Head of caudate nucleus (tissue), 42 donors: Measurements from ENCODE around the gene GRIK5.

Experiments
- DNase-seq, 42 donors: peaks; one replicate each; pipeline versions ENCODE4 v3.0.0 to v3.0.0-alpha.2; 2020 to 2021; ENCODE audit warnings: mixed read lengths in 7 of 42
- intact Hi-C: fragments of 100-400 bp; cut with DNase I; formaldehyde crosslinking; loops from one replicate; pipeline ENCODE4 v1.15.0; 2022

Gene GRIK5

DNA sequence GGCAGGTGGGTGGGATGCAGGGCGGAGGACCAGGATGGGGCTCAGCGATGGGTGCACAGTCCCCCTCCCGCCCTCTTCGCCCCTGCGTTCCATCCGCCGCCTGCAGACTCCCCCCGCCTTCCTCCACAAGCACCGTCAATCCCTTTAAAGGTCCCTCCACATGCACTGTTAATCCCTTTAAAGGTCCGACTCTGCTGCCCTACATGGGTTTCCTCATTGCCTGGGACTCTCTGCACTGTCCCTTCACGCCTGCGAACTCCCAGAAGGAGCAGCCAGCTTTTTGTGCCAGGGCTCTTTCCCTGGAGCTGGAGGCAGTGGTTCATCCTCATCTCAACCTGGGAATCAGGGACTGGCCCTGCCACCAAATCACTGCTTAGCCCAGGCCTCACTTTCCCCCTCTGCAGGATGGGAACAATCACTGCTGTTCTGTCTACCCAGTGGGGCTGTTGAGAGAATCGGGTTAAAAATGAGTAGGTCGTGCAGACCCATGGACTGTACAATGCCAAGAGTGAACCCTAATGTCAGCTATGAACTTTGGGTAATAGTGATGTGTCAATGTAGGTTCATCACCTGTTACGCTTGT is 26.3 kb upstream of the GRIK5 start:
- DNase-seq: no peak
- intact Hi-C loops: no loop called here

GRCh38 chr19:42095814-42096230 is 25.8 kb upstream of the GRIK5 start:
- DNase-seq: no peak
- intact Hi-C loops: no loop called here

DNA sequence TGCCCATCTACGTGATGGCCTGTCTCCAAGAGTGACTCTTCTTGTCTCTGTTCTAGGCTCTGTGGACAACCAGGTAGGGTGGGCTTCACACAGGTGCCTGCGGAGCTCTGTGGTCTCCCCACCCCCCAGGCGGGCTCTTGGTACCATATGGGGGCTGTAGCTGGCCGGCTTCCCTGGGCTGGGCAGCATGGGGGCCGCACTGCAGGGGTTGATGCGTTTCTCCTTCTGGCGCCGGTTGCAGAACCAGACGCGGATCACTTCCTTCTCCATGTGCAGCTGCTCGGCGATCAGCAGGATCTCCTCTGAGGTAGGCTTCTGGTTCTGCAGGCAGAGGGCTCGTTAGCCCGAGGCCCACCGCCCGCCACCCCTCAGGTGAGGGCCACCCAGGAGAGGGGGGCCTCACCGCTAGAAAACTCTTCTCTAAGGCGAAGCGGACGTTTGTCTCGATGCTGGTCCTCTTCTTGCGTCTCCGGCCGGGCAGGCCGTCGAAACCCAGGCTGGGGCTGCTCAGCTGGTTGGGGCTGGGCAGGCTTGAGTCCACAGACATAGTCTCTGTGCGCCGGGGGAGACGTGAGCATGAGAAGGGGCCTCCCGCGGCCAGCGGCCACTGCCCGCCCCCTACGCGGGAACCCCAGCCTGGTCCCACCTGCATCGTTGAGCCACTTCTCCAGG is 25.3 kb upstream of the GRIK5 start:
- DNase-seq: no peak
- intact Hi-C loops: no loop called here

DNA sequence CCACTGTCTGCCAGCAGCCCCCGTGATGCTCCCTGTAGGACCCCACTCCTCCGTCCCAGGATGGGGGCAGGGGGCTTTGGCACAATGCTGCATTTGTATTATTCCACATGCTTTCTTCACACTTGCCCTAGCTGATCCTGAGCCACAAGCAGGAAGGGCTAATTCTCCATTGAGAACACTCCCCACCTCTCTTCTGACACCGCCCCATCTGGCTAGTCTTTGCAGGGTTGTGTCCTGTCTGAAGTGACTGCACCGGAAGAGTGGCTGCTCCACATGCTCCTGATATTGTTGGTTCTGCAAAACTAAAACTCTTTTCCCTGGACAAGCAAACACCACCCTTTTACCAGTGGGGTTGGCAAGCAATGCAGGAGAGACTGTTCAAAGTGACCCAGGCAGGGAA is 23.9 kb upstream of the GRIK5 start:
- DNase-seq: no peak
- intact Hi-C loops: no loop called here

DNA sequence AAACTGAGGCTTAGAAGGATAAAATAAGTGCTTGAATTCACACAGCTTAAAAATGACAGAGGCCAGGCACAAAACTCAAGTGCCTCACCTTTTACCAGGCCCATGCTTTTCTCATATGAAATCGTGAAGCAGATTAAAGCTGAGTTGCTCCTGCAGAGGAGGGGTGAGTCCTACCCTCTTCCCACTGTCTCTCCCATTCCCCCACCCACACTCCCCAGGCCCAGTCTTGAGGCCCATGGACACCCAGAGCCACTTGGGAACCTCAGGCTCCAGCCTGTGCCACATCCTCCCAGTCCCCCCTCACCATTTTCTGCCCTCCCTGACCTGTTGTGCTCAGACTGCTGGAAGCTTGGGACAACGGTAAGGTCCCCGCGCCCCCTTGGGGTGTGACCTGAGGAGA is 23.5 kb upstream of the GRIK5 start:
- intact Hi-C loops: no loop called here

DNA sequence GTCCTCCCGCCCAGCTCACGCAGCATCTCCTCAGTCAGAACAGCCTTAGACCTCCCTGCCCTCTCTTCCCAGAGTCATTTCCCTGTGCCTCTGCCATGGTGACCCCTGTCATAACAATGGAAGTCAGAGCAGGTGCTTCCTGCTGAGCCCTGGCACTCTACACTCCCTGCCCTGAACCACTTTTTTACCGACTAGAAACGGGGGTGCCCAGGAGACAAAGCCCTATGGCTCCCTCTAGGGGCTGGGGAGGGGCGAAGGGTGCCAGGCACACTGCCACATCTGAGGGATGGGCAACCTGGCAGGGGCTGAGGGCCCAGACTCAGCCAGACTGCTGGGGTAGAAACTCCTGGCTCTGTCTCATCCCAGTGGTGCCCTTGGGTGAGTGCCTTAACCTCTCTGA is 22.3 kb upstream of the GRIK5 start:
- no peak for DNase-seq
- intact Hi-C loops: no loop called here

More for the DNA sequence above, 23.5 kb upstream of the GRIK5 start:
- no peak for DNase-seq

- intact Hi-C loops: no loop called here
- DNase-seq: no peak
Observed at GRCh38 chr19:42091742-42092141, 21.7 kb upstream of the GRIK5 start.

DNA sequence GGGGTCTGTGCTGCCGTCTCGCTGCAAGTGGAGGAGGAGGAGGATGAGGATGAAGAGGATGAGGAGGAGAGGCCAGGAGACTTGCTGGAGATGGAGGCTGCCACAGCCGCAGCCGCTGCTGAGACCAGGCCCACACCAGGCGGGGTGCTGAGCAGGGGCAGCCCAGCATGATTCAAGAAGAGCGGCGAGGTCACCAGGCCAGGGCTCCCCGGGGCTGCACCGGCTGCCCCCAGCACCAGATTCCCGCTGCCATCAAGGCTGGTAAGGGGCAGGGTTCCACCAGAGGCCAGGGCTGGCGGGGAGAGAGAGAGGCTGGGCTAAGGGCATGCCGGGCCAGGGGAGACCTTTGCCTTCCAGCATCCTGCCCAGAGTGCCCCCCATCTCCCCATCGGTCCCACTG is 21.3 kb upstream of the GRIK5 start:
- intact Hi-C loops: no loop called here
- DNase-seq: no peak

DNA sequence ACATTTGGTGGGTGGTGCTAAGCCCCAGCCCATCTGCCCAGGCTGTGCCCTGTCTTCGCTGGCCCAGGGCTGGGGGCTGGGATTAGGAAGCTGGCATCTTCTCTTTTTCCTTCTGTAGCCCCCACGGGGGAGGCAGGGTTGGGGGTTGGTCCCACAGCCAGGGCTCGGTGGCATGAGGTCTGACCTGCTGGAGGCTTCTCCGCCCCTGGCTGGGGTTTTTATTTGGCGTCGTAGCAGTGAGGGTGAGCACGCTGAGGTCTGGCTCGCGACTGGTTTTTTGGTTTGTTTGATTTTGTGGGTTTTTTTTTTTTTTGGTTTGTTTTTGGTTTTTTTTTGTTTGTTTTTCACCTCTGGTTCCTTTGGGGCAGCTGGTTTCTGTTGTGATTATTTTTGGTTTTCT is 20.7 kb upstream of the GRIK5 start:
- intact Hi-C loops: no loop called here
- no peak for DNase-seq

- no peak for DNase-seq
- intact Hi-C loops: no loop called here
Observed at GRCh38 chr19:42089772-42090171, 19.8 kb upstream of the GRIK5 start.

- DNase-seq: no peak
- intact Hi-C loops: no loop called here
Observed at GRCh38 chr19:42089191-42089750, 19.3 kb upstream of the GRIK5 start.

DNA sequence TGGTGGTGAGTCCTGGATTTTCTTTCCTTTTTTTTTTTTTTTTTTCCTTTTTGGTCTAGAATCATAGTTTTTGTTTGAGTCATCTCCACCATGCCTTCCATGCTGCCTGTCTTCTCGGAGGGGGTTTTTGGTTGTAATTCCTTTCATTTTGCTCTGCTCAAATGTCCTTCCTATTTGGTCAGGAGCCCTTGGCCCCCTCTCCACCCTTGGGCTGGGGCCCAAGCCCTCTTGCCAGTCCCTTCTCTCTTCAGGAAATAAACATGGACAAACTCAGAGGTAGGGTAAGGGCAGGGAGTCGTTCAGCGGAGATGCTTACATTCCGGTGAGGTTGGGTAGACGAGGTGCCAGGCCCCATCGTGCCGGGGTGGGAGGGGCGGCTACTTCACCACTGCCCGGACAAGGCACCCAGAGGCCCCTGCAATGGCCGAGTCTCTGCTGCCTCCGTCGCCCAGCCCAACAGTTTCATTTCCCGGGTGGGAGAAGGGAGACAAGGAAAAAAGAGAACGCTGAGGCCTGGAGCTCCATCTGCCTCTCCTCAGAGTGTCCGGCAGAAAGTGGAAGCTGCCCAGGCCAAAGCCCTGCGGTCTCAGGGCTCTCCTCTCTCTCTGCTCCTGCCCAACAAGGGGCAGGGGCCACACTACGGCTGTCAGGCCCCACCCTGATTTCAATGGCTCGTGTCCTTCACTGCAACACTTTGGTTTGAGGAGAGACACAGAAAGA is 18.6 kb upstream of the GRIK5 start:
- DNase-seq: no peak
- intact Hi-C loops: no loop called here

- intact Hi-C loops: no loop called here
- no peak for DNase-seq
Observed at GRCh38 chr19:42086770-42087550, 17.0 kb upstream of the GRIK5 start.

GRCh38 chr19:42086188-42086736 is 16.3 kb upstream of the GRIK5 start:
- DNase-seq: no peak
- intact Hi-C loops: no loop called here

GRCh38 chr19:42083537-42083936 is 13.5 kb upstream of the GRIK5 start:
- intact Hi-C loops: no loop called here
- DNase-seq: no peak

GRCh38 chr19:42081584-42082203 is 11.7 kb upstream of the GRIK5 start:
- peak in 10 of 42 donors; percentile 25 to 60 (median 46) for DNase-seq
- intact Hi-C loops: no loop called here

- no peak for DNase-seq
- intact Hi-C loops: no loop called here
Observed at GRCh38 chr19:42080764-42081375, 10.9 kb upstream of the GRIK5 start.
